Esophagus muscularis mucosa (tissue), 3 donors: ENCODE measurements around the gene C5orf58.

Experiments
- POLR2A ChIP-seq: fragments of 450-650 bp; IDR thresholded peaks from one replicate; pipeline ENCODE4 v1.6.1; 2017; ENCODE audit warnings: antibody characterized with exemption, moderate library complexity, mild to moderate bottlenecking, low read depth
- POLR2AphosphoS5 ChIP-seq, 2 donors: sonication (generic); formaldehyde crosslinking; IDR thresholded peaks; one replicate each; pipeline ENCODE4 v1.6.1; 2017; ENCODE audit warnings: antibody characterized with exemption in 2 of 2
- TF ChIP-seq, protein P1 (sequence below), 3 experiments: fragments of 200-600 bp in 2 of 3; fragments of 450-650 bp in 1 of 3; sonication (generic) in 2 of 3; IDR thresholded peaks; one replicate each; pipeline ENCODE4 v1.5.1; 2017 to 2019; ENCODE audit warnings: antibody characterized with exemption in 3 of 3, mild to moderate bottlenecking in 2 of 3, moderate library complexity in 1 of 3

DNA sequence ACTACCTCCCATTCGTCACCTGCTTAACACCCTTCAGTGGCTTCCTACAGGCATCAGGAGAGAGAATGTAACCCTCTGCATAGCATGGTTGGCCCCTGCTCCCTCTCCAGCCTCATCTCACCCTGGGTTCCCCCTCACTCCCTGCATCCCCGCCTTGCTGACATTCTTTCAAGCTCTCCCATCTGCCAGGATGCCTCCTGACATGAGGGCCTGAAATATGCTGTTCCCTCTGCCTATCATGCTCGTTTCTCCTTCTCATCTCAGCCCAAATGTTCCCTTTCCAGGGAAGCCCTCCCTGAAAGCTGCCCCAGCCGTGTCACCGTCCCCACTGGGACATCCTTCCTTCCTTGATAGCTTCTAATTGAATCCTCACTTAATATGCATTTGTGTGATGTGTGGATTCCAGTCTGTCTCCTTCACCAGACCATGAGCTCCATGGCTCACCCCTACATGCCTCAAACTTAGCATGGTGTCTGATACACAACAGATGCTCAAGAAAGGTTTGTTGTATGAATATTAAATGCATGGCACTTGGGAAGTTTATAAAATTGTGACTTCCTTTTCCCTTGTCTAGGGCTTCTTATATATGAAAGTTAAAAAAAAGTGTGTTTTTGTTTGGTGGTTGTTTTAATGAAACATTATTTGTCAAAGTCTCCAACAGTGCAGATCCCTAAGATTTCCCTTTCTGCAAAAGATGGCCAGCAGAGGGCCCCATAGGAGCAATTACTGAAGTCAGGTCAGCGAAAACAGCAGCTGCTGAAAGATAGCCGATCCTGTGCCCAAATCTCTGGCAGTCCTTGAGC, 7.3 kb upstream of the C5orf58 start:
- TF ChIP-seq, protein P1, sequence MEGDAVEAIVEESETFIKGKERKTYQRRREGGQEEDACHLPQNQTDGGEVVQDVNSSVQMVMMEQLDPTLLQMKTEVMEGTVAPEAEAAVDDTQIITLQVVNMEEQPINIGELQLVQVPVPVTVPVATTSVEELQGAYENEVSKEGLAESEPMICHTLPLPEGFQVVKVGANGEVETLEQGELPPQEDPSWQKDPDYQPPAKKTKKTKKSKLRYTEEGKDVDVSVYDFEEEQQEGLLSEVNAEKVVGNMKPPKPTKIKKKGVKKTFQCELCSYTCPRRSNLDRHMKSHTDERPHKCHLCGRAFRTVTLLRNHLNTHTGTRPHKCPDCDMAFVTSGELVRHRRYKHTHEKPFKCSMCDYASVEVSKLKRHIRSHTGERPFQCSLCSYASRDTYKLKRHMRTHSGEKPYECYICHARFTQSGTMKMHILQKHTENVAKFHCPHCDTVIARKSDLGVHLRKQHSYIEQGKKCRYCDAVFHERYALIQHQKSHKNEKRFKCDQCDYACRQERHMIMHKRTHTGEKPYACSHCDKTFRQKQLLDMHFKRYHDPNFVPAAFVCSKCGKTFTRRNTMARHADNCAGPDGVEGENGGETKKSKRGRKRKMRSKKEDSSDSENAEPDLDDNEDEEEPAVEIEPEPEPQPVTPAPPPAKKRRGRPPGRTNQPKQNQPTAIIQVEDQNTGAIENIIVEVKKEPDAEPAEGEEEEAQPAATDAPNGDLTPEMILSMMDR (IDR thresholded peaks at IDR 0.05): peak; percentile 73 to 84 (median 81)
- TF ChIP-seq POLR2A: no peak
- peak in 1 of 2 donors; percentile 7 for TF ChIP-seq POLR2AphosphoS5 (IDR thresholded peaks at IDR 0.05)
